ENCODE data around the gene PPP1R2.

DNA sequence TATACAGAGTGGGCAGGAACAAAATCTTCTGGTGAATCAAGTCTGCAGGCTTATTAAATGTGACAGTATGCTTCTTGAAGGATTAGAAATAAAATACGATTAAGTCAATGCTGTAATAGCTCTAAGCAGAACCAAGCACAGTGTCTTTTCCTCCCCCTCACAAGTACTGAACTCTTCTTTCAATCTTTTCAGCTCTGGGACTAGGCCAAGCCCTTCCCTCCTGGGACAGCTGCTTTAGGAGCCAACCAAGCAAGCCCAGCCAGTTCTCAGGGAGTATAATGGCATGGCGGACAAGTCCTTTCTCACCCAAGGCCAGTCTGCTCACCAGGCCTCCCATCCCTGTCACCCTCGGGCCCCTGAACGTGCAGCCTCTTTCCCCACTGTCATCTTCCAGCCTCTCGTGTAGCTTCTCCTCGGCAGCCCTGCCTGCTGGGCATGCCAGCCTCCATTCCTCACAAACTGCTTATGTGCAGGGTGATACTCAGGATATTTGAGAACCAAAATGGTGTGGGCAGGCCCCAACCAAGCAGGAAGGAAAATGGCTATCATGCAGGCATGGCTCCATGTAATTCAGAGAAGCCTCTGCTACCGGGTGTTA is 8.4 kb upstream of the PPP1R2 start:
- TF ChIP-seq, protein P1, sequence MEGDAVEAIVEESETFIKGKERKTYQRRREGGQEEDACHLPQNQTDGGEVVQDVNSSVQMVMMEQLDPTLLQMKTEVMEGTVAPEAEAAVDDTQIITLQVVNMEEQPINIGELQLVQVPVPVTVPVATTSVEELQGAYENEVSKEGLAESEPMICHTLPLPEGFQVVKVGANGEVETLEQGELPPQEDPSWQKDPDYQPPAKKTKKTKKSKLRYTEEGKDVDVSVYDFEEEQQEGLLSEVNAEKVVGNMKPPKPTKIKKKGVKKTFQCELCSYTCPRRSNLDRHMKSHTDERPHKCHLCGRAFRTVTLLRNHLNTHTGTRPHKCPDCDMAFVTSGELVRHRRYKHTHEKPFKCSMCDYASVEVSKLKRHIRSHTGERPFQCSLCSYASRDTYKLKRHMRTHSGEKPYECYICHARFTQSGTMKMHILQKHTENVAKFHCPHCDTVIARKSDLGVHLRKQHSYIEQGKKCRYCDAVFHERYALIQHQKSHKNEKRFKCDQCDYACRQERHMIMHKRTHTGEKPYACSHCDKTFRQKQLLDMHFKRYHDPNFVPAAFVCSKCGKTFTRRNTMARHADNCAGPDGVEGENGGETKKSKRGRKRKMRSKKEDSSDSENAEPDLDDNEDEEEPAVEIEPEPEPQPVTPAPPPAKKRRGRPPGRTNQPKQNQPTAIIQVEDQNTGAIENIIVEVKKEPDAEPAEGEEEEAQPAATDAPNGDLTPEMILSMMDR (IDR thresholded peaks at IDR 0.05; ENCODE audit: poor library complexity, severe bottlenecking) = no peak
- TF ChIP-seq POLR2AphosphoS5 (IDR thresholded peaks at IDR 0.05) = no peak
- no peak for TF ChIP-seq SMC3 (conservative IDR thresholded peaks at IDR 0.05; ENCODE audit: poor library complexity)
- no peak for TF ChIP-seq EP300 (conservative IDR thresholded peaks at IDR 0.05; ENCODE audit: poor library complexity, severe bottlenecking)
- no peak for TF ChIP-seq EZH2 (IDR thresholded peaks at IDR 0.05; ENCODE audit: borderline replicate concordance, insufficient read depth, low read length, poor library complexity, severe bottlenecking)
- TF ChIP-seq, protein P2, sequence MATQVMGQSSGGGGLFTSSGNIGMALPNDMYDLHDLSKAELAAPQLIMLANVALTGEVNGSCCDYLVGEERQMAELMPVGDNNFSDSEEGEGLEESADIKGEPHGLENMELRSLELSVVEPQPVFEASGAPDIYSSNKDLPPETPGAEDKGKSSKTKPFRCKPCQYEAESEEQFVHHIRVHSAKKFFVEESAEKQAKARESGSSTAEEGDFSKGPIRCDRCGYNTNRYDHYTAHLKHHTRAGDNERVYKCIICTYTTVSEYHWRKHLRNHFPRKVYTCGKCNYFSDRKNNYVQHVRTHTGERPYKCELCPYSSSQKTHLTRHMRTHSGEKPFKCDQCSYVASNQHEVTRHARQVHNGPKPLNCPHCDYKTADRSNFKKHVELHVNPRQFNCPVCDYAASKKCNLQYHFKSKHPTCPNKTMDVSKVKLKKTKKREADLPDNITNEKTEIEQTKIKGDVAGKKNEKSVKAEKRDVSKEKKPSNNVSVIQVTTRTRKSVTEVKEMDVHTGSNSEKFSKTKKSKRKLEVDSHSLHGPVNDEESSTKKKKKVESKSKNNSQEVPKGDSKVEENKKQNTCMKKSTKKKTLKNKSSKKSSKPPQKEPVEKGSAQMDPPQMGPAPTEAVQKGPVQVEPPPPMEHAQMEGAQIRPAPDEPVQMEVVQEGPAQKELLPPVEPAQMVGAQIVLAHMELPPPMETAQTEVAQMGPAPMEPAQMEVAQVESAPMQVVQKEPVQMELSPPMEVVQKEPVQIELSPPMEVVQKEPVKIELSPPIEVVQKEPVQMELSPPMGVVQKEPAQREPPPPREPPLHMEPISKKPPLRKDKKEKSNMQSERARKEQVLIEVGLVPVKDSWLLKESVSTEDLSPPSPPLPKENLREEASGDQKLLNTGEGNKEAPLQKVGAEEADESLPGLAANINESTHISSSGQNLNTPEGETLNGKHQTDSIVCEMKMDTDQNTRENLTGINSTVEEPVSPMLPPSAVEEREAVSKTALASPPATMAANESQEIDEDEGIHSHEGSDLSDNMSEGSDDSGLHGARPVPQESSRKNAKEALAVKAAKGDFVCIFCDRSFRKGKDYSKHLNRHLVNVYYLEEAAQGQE (IDR thresholded peaks at IDR 0.05; ENCODE audit: borderline replicate concordance) = no peak
- no peak for TF ChIP-seq TAF1 (IDR thresholded peaks at IDR 0.05; ENCODE audit: low read depth)
- TF ChIP-seq RAD21 (conservative IDR thresholded peaks at IDR 0.05) = no peak
- no peak for TF ChIP-seq MXI1 (conservative IDR thresholded peaks at IDR 0.05; ENCODE audit: poor library complexity, severe bottlenecking)
